GM12873 (cell line): ENCODE results near the gene HOXA10.

Experiments used
- TF ChIP-seq, protein P1 (sequence below): IDR thresholded peaks from 2 replicates; pipeline ENCODE4 v1.5.1; 2012; ENCODE audit warnings: low read depth, mild to moderate bottlenecking, moderate library complexity, low read length, control low read depth; ENCODE audit not compliant: insufficient read depth; ENCODE audit errors: missing control alignments

HOXA10 gene

GRCh38 chr7:27164045-27164366 lies 10.1 kb downstream of the HOXA10 start:
- TF ChIP-seq, protein P1, sequence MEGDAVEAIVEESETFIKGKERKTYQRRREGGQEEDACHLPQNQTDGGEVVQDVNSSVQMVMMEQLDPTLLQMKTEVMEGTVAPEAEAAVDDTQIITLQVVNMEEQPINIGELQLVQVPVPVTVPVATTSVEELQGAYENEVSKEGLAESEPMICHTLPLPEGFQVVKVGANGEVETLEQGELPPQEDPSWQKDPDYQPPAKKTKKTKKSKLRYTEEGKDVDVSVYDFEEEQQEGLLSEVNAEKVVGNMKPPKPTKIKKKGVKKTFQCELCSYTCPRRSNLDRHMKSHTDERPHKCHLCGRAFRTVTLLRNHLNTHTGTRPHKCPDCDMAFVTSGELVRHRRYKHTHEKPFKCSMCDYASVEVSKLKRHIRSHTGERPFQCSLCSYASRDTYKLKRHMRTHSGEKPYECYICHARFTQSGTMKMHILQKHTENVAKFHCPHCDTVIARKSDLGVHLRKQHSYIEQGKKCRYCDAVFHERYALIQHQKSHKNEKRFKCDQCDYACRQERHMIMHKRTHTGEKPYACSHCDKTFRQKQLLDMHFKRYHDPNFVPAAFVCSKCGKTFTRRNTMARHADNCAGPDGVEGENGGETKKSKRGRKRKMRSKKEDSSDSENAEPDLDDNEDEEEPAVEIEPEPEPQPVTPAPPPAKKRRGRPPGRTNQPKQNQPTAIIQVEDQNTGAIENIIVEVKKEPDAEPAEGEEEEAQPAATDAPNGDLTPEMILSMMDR, result no peak

GRCh38 chr7:27163288-27164044 lies 10.7 kb downstream of the HOXA10 start:
- TF ChIP-seq, protein P1, result no peak

- TF ChIP-seq, protein P1, result no peak
Measured at GRCh38 chr7:27162561-27163287, 11.4 kb downstream of the HOXA10 start.

DNA sequence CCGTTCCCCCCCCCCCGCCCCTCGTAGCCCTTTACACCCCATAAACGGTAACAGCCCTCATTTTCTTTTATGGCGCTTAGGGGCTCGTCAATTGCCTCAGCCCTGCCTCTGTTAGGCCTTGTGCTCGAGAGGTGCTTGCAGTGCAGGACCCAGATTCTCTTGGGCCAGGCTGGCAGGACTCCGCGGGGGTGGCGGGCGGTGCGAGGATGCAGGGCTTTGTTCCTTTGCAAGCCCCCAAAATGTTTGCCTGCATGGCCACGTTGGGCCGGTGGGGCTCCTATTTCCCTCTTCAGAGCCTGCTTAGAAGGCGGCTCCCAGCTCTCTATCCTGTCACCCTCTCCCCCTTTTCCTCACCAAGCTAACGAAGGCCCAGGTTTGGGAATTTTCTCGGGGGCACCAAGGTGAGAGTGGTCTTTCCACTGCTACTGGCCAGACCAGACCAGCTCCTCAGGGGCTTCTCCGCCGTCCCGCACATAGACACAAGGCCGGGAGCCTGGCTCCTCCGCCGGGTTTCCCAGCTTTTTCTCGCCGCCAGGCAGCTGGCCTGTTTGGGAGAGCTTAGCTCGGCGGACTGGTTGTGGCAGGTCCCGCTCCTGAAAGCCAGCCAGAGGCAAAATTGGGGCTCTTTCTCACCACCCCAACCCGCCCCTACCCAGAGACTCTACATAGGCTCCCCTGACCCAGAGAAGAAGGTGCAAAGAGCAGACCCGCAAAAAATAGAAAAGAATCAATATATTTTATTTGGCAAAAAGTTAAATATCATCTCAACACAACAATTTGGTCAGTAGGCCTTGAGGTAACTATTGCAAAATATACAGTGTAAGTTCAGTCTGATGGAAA lies 12.2 kb downstream of the HOXA10 start:
- TF ChIP-seq, protein P1, result no peak

DNA sequence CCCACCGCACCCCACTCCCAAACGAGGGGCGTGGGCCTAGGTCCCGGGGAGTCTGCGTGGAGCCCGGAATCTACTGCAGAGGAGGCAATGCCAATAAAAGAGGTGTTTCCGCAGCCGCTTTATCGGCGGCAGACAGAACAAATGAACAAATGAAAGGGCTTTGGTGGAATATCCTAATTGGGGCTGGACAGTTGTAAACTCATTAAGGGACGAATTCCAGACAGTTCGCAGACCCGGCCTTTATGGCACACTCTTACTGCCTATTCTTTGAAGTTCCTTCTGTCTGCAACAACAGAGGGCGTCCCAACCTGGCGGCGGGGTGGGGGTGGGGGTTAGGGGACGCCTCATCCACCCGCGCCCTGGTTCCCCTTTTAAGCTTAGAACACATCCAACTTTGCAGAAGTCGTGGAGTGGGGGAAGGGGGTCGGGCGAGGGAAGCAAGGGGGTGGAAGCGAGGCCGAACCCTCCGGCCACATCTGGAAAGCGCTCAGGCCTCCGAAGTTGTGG lies 12.9 kb downstream of the HOXA10 start:
- TF ChIP-seq, protein P1, result no peak

GRCh38 chr7:27160546-27161213 lies 13.4 kb downstream of the HOXA10 start:
- TF ChIP-seq, protein P1, result peak; percentile 98
